GM18907 (cell line): ENCODE measurements around the gene CNTN4.

Experiments used
- ATAC-seq: cut with Tn5 transposase; IDR thresholded peaks from one replicate; pipeline ENCODE4 v1.9.1; 2021; ENCODE audit warnings: mild to moderate bottlenecking, moderate library complexity; ENCODE audit not compliant: unreplicated experiment

CNTN4 gene

GRCh38 chr3:2657971-2658370, 559.3 kb downstream of the CNTN4 start:
- ATAC-seq = no peak

GRCh38 chr3:2659896-2660295, 561.2 kb downstream of the CNTN4 start:
- no peak for ATAC-seq

- no peak for ATAC-seq
Observed at GRCh38 chr3:2661078-2661477, 562.4 kb downstream of the CNTN4 start.

GRCh38 chr3:2677501-2677900, 578.8 kb downstream of the CNTN4 start:
- no peak for ATAC-seq

GRCh38 chr3:2680236-2680635, 581.6 kb downstream of the CNTN4 start:
- ATAC-seq = no peak

DNA sequence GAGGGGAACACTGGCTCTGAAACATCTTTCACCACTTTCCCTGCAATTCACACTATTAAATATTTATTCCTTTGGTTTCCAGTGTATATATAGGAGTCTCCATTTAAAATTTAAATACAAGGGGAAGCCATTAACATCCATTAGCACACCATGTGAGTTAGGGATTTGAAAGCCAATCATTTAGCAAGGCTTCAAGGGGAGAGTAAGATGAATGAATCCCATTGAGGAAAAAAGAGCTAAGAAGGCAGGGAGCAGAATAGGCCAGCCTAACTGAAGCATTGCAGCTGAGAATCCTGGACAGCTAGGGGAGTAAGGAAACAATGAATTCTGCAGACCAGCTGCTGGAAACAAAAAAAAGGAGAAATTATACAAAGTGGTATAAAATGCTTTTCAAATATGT, 585.4 kb downstream of the CNTN4 start:
- ATAC-seq = no peak

- ATAC-seq = no peak
Observed at GRCh38 chr3:2686816-2687502, 588.3 kb downstream of the CNTN4 start.

GRCh38 chr3:2697589-2697988, 598.9 kb downstream of the CNTN4 start:
- ATAC-seq = no peak

- no peak for ATAC-seq
Observed at GRCh38 chr3:2701471-2701870, 602.8 kb downstream of the CNTN4 start.

GRCh38 chr3:2706144-2706835, 607.6 kb downstream of the CNTN4 start:
- no peak for ATAC-seq

GRCh38 chr3:2706836-2707210, 608.2 kb downstream of the CNTN4 start:
- ATAC-seq = no peak

GRCh38 chr3:2711081-2711480, 612.4 kb downstream of the CNTN4 start:
- ATAC-seq = no peak

DNA sequence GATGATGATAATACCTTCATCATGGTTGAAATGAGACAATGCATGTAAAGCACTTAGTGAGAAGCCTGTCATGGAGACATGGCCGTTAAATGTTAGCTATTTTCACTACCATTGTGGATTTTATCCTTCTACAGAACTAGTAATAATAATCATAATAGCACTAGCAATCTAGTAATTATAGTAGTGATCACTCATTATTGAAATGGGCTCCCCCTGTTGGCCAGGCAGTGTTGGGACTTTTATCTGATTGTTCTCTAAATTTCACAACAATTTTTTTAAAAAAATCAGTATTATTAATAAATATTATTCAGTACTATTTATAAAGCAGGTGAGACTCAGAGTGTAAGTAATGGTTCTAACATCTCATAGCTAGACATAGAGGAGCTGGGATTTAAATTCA, 615.3 kb downstream of the CNTN4 start:
- ATAC-seq = no peak

GRCh38 chr3:2714834-2715233, 616.2 kb downstream of the CNTN4 start:
- no peak for ATAC-seq

GRCh38 chr3:2727101-2727500, 628.4 kb downstream of the CNTN4 start:
- no peak for ATAC-seq

- no peak for ATAC-seq
Observed at GRCh38 chr3:2727610-2728318, 629.1 kb downstream of the CNTN4 start.

GRCh38 chr3:2731843-2732242, 633.2 kb downstream of the CNTN4 start:
- ATAC-seq = no peak

GRCh38 chr3:2735392-2735894, 636.8 kb downstream of the CNTN4 start:
- ATAC-seq = no peak

GRCh38 chr3:2741516-2741915, 642.9 kb downstream of the CNTN4 start:
- ATAC-seq = no peak

- ATAC-seq = peak; percentile 87
Observed at GRCh38 chr3:2765002-2765579, 666.4 kb downstream of the CNTN4 start.

GRCh38 chr3:2770451-2770850, 671.8 kb downstream of the CNTN4 start:
- ATAC-seq = peak; percentile 10

- peak; percentile 97 for ATAC-seq
Observed at GRCh38 chr3:2771193-2771592, 672.5 kb downstream of the CNTN4 start.
